Calu3 (cell line): ENCODE data around the gene SYNPO2. TPM values are rescaled to one million over a fixed set of nuclear protein-coding genes. Genes with fewer than 3 reads are reported as not detected.

ENCODE experiments used
- BruUV-seq: library from RNA; stranded (reverse); fragments of 400-500 nt; replicated peaks from 2 replicates; lab custom pipeline; 2021; lab: Mats Ljungman, UMichigan
- CTCF ChIA-PET: fragments of 300-600 bp; sonication (Branson Sonifier 250); formaldehyde crosslinking; loops from one replicate; lab custom pipeline; 2022; ENCODE audit warnings: antibody characterized with exemption; lab: Charles Lee
- DNase-seq: peaks from one replicate; pipeline ENCODE4 v3.0.0; 2022
- H3K27ac Mint-ChIP-seq: one replicate; pipeline ENCODE4 v1.8.0; 2022; ENCODE audit warnings: mixed read lengths; ENCODE audit not compliant: unreplicated experiment
- H3K27me3 Mint-ChIP-seq: one replicate; pipeline ENCODE4 v1.8.0; 2022; ENCODE audit warnings: mixed read lengths; ENCODE audit not compliant: unreplicated experiment
- H3K36me3 Mint-ChIP-seq: one replicate; pipeline ENCODE4 v1.8.0; 2022; ENCODE audit warnings: mild to moderate bottlenecking, moderate library complexity, mixed read lengths; ENCODE audit not compliant: insufficient read depth, unreplicated experiment
- H3K4me1 Mint-ChIP-seq: one replicate; pipeline ENCODE4 v1.8.0; 2022; ENCODE audit warnings: mild to moderate bottlenecking, low read depth, mixed read lengths; ENCODE audit not compliant: unreplicated experiment
- H3K4me3 Mint-ChIP-seq: one replicate; pipeline ENCODE4 v1.8.0; 2022; ENCODE audit warnings: mild to moderate bottlenecking, low read depth, moderate library complexity, mixed read lengths; ENCODE audit not compliant: unreplicated experiment
- H3K9me3 Mint-ChIP-seq: one replicate; pipeline ENCODE4 v1.8.0; 2022; ENCODE audit warnings: low read depth, mixed read lengths; ENCODE audit not compliant: unreplicated experiment
- intact Hi-C: fragments of 100-400 bp; cut with micrococcal nuclease; formaldehyde crosslinking; loops from one replicate; pipeline ENCODE4 v1.10.0; 2022; ENCODE audit not compliant: unreplicated experiment
- total RNA-seq: library from RNA; stranded (reverse); gene quantifications from 2 replicates; pipeline ENCODE4 v1.2.3, GENCODE V29; 2022
- TF ChIP-seq, protein P1 (sequence below): fragments of 200-600 bp; IDR thresholded peaks from one replicate; pipeline ENCODE4 v1.8.0; 2022; ENCODE audit warnings: antibody characterized with exemption; ENCODE audit not compliant: unreplicated experiment

Gene SYNPO2
- total RNA-seq, 1 experiment from 2014 or later, result 0.17 TPM

DNA sequence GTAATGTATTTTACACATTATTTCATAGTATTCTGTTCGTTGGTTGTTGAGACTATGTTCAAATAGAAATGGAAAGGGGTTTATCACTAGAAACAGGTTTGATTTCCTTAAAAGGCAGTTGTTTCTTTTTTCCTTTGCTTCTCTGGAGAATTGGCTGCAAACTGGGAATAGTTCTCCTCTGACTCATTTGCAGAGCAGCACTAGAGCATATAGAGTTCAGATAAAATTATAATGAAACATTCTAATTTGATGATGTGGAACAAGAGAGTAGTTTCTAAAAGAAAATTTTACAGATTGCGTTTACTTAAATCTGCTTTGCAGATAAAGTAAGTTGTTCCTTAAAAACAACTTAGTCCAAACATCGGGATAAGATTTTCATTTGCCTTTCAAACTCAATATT is 29.7 kb downstream of the SYNPO2 start:
- no peak overlapping the region for H3K27ac Mint-ChIP-seq
- H3K4me1 Mint-ChIP-seq, result no peaks in the 10 kb centered on the region
- H3K9me3 Mint-ChIP-seq, result no peaks in the 10 kb centered on the region
- no peak overlapping the region for H3K4me3 Mint-ChIP-seq
- no TSS peak for BruUV-seq
- H3K27me3 Mint-ChIP-seq, result no peaks in the 10 kb centered on the region
- no peaks in the 10 kb centered on the region for H3K36me3 Mint-ChIP-seq
- intact Hi-C loops, result no loop called here
- TF ChIP-seq, protein P1, sequence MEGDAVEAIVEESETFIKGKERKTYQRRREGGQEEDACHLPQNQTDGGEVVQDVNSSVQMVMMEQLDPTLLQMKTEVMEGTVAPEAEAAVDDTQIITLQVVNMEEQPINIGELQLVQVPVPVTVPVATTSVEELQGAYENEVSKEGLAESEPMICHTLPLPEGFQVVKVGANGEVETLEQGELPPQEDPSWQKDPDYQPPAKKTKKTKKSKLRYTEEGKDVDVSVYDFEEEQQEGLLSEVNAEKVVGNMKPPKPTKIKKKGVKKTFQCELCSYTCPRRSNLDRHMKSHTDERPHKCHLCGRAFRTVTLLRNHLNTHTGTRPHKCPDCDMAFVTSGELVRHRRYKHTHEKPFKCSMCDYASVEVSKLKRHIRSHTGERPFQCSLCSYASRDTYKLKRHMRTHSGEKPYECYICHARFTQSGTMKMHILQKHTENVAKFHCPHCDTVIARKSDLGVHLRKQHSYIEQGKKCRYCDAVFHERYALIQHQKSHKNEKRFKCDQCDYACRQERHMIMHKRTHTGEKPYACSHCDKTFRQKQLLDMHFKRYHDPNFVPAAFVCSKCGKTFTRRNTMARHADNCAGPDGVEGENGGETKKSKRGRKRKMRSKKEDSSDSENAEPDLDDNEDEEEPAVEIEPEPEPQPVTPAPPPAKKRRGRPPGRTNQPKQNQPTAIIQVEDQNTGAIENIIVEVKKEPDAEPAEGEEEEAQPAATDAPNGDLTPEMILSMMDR, result no peak
- DNase-seq, result no peak
- CTCF ChIA-PET, result no interaction called here

DNA sequence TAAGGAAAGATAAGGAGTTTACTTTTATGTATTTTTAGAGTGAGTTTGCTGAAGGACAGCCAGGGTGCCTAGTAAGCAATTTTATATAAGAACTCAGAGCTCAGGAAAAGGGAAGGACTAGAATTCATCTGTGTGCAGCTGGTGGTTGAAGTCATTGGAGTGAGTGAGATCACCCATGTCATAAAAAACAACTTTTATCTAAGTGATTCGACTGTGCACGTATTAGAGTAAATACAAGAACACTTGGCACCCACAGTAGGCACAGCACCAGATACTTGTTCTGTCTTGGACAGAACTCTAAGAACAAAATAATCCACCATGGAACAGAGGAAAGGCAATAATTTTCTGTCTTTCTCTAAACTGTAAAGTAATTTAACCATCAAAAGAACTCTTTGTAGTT is 31.6 kb downstream of the SYNPO2 start:
- H3K4me1 Mint-ChIP-seq, result no peaks in the 10 kb centered on the region
- H3K27ac Mint-ChIP-seq, result no peak overlapping the region
- no peaks in the 10 kb centered on the region for H3K9me3 Mint-ChIP-seq
- CTCF ChIA-PET, result no interaction called here
- H3K36me3 Mint-ChIP-seq, result no peaks in the 10 kb centered on the region
- TF ChIP-seq, protein P1, result no peak
- H3K4me3 Mint-ChIP-seq, result no peak overlapping the region
- DNase-seq, result no peak
- no peaks in the 10 kb centered on the region for H3K27me3 Mint-ChIP-seq
- BruUV-seq, result no TSS peak
- intact Hi-C loops, result no loop called here

DNA sequence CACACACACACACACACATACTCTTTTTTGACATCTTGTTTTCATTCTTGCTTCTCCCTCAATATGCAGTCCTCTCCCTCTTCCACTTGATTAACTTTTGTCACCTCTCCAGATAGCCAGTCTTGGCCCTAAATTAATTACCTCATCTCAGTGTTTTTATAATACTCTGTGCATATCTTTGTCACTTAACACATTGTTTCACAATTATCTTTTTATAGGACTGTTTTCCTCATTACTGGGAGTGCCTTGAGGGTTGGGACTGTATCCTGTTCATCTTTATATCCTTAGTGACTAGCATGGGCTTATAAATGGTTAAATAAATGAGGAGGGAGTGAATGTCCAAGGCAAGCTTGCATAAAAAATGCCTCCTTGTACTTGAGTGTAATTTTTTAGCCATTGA is 33.1 kb downstream of the SYNPO2 start:
- Mint-ChIP-seq H3K9me3 (no peaks in the 10 kb centered on the region), H3K36me3 (no peaks in the 10 kb centered on the region), H3K4me3 (no peak overlapping the region), H3K4me1 (no peaks in the 10 kb centered on the region), H3K27me3 (no peaks in the 10 kb centered on the region), H3K27ac (no peak overlapping the region)
- no TSS peak for BruUV-seq
- TF ChIP-seq, protein P1, result no peak
- DNase-seq, result no peak
- CTCF ChIA-PET, result no interaction called here
- intact Hi-C loops, result no loop called here

DNA sequence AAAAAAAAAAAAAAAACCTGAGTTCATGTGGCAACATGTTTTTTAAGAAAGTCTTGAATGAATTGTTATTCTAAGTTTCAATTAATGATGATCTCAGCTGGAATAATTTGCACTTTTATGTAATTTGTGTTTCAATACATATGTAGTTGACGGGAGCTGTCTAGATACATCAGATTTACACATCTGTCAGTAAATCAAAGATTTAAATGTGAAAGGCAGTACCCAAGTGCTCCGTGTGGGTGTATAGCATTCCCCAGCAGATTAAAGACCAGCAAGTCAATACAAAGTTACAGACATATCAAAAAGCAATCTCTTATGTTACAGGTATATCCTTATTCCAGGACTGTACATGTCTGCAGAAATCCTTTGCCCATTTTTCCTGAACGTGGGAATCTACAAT is 35.2 kb downstream of the SYNPO2 start:
- Mint-ChIP-seq H3K27ac (no peak overlapping the region), H3K27me3 (no peaks in the 10 kb centered on the region), H3K4me3 (no peak overlapping the region), H3K4me1 (no peaks in the 10 kb centered on the region), H3K9me3 (no peaks in the 10 kb centered on the region), H3K36me3 (no peaks in the 10 kb centered on the region)
- CTCF ChIA-PET, result no interaction called here
- intact Hi-C loops, result no loop called here
- DNase-seq, result no peak
- TF ChIP-seq, protein P1, result no peak
- BruUV-seq, result no TSS peak
